Globus pallidus (tissue), 1 donor: ENCODE results near the gene ITSN2.

Experiments used
- DNase-seq: peaks from one replicate; pipeline ENCODE4 v3.0.0-alpha.2; 2015; ENCODE audit warnings: low spot score

The ITSN2 gene

DNA sequence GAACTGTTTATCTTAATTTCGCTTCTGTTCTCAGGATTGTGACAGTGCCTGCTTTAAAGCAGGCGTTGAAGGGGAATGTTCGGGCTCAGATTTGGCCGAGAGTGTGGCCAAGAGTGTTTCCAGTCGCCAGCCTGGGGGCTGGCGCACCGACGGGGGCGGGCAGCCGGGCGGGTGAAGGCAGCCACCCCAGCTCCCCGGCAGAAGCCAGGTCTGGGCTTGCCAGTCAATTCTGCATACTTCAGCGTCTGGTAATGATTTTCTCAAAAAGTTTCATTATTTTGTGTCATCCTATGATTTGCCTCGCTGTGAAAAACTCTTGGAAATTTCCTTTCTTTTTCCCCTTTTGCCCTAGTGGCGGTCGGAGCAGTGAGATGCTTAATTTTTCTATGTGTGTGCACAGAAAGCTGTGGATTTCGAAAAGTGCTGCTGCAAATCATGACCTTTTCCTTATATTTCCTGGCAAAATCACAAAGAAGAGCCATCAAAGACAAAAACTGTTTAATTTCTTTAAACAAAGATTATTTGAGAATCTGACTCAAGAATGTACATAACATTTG is 184.6 kb downstream of the ITSN2 start:
- DNase-seq: no peak

DNA sequence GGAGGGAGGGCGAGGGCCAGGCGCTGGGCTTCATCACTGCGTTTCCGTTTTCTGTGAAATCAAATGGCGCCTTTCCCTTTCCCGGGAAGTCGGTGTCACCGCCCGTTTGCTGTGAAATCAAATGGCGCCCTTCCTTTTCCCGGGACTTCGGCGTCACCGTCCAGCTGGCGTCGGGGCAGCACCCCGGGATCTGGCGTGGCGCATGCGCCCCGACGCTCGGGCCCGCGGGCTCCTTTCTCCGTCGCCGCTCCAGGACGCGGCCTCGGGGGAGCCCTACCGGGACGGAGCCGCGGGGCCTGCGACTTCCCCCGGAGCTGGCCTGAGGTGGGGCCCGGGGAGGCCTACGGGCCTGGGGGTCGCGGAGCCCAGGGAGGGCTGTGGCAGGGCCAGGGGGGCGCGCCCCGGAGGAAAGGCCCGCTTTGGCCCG is 185.5 kb downstream of the ITSN2 start, which contains the start of gene FAM228A:
Gene FAM228A, plus strand, starts transcription at position 203 of the 427 bp plus-strand sequence. CDS start 428 bp downstream, outside the sequence.
- DNase-seq: no peak

DNA sequence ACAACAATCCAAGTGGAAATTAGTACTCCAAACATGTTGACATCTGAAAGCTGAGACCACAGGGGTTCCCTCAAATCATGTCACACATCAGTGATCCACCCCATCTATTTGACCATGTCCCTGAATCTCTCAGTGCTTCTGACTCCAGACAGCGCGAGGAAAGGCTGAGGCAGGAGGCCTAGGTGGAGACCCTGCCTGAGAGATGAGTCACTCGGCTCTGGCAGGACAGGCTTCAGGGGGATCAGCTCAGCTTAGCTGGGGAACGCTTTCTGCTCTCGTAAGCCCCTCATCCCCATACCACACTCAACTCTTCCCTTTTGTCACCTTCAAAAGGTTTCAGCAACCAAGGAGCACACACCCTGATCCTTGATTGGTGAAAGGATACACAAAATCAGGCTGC is 191.3 kb downstream of the ITSN2 start:
- no peak for DNase-seq

DNA sequence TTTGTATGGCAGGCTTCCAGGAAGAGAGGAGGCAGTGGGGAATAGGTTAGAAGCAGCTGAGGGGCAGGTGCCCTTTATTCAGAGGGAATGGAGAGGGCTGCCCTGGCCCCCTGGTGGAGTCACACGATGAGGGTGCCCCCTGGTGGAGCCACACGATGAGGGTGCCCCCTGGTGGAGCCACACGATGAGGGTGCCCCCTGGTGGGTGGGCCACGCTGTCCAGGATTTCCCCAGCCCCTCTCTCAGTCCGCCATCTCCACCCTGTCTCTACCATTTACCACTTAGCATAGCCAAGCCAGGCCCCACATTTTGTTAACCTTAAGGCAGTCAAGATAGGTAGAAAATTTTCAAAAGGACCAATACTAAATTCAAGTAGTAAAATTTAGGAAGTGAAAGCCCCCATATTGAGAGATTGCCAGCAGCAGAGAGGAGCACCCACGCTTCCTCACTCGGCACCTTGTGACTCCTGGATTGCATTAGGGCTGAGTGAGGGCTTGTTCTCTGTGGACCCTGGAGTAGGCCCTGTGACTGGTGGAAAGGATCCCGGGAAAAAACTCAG is 195.8 kb downstream of the ITSN2 start:
- peak; percentile 29 for DNase-seq

DNA sequence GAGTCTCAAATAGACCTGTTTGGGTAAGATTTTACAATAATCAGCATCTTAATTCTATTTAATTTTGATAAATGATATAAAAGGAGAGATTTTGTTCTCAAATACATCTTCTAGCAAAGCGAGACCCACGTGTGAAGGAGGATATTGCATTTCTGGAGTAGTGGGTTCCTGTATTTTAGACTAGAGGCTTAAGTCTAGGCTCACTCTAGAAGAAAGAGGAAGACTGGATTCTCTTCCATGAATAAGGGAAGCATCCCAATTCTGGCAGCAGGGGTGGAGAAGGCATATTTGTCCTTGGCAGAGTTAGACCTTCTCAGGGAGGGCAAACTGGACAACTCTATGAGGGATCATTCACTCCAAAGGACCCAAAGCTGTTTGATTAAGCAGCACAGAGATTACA is 196.7 kb downstream of the ITSN2 start:
- DNase-seq: no peak

DNA sequence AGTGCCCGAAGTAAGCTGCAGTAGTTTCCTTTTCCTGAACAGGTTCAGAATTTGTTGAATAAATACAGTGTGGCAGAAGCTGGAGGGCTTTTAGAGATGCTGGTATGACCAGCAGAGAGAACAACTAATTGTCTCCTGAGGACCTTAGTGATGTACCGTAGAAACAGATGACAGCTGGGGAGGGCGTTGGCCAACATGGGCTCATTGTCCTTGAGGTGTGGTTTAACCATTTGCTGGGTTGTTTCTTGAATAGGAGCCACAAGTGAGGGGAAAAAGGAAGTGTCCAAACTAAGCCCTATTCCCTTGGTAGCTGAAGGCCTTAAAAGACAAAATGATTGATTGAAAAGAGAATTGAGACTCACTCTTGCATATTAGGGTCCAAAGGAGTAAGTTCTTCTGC is 197.2 kb downstream of the ITSN2 start:
- DNase-seq: no peak

DNA sequence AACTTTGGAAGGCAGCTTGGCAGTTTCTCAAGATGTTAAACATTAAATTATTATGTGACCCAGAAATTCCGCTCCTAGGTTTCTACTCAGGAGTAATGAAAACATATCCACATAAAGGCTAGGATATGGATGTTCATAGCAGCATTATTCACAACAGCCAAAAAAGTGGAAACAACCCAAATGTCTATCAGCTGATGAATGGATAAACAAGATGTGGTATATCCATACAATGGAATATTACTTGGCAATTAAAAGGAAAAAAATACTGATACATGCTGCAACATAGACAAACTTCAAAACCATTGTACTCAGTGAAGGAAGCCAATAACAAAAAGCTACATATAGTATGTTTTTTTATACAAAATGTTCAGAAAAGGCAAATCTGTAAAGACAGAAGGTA is 197.8 kb downstream of the ITSN2 start:
- no peak for DNase-seq

DNA sequence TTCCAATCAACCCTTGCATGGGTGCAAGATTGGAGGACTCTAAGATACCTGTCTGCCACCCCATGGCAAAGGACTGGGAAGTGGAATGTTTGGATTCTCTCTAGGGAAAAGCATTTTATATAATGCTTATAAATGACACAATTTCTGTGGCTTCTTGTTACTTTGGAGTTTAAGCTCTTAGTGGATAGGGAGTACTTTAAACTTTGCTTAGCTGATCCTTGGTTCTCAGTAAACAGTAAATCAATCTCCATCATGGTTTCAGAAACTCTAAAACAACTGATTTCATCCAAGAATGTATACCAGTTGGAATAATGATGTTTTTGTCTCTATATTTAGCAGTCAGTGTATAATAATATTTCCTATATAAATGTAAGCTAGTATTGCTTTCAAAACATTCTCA is 199.6 kb downstream of the ITSN2 start:
- no peak for DNase-seq

DNA sequence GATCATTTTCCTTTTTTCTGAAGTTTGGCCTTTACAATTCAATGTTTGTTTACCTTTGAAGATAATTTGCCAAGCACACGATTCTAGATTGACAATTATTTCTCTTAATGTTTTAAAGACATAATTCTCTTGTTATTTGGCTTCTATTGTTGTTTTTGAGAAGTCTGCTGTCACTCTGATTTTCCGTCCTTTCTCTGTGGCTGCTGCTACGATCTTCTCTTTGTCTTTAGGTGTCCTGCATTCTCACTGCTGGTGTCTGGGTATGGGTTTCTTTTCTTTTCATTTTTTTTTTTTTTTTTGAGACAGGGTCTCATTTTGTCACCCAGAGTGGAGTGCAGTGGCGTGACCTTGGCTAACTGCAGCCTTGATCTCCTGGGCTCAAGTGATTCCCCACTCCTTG is 200.6 kb downstream of the ITSN2 start:
- DNase-seq: no peak

DNA sequence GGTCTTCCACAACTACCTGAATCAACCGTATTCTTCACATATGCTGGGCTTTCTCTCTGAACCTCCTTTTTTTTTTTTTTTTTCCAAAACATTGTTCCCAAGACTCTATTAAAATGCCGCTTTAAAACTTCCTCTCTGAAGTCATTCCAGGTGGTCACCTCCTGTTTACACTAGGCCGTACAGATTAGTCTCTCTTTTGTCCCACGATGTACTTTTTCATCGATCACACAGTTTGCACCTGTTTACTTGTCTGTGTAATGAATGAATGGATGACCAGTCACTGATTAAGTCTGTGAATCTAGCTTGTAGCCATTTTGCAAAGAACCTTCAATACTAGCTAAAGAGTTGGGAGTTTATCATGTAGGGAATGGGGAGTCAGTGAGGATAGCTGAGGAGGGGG is 202.2 kb downstream of the ITSN2 start:
- DNase-seq: no peak

DNA sequence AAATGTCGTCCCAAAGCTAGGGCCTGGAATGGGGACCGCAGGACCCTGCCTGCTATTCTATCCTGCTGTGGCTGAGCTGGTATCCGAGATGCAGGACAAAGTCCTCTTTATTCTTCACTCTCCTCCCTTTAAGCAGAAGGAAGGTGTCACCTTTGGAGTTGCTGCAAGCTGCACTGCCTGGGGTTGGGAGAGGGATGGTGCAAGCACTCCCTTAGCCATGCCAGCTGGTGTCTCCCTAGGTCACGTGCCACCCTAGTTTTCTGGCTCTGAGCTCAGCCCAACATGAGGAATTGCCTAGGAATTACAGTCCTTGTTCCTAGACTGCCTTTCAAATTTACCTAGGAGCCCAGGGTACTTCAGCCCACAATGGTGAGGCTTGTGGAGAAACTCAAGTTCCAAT is 206.9 kb downstream of the ITSN2 start:
- DNase-seq: peak; percentile 12
